Thoracic aorta (tissue), 2 donors: ENCODE data around the gene OLIG3. TPM values are rescaled to one million over a fixed set of nuclear protein-coding genes. Genes with fewer than 3 reads are reported as not detected.

ENCODE experiments used
- ATAC-seq: fragments of 150-250 bp; one replicate; pipeline ENCODE4 v1.8.0; 2017; ENCODE audit warnings: low read depth; ENCODE audit not compliant: insufficient number of reproducible peaks, low FRiP score
- DNase-seq: peaks from one replicate; pipeline ENCODE4 v3.0.0-alpha.2; 2020; ENCODE audit warnings: low spot score
- H3K27ac ChIP-seq, 2 donors: fragments of 200-600 bp; sonication (generic); 1 replicate in 1 of 2; 2 replicates in 1 of 2; pipeline ENCODE4 v1.5.1; 2016; ENCODE audit warnings: mild to moderate bottlenecking in 2 of 2, moderate library complexity in 2 of 2
- H3K27me3 ChIP-seq: fragments of 200-600 bp; sonication (generic); replicated peaks from 2 replicates; pipeline ENCODE4 v1.6.0; 2016; ENCODE audit warnings: mild to moderate bottlenecking; ENCODE audit not compliant: insufficient read depth
- H3K36me3 ChIP-seq: fragments of 200-600 bp; sonication (generic); one replicate; pipeline ENCODE4 v1.5.1; 2016
- H3K4me1 ChIP-seq, 2 donors: fragments of 200-600 bp; sonication (generic); 1 replicate in 1 of 2; 2 replicates in 1 of 2; pipeline versions ENCODE4 v1.5.1 to v1.6.0; 2016; ENCODE audit warnings: low read depth in 2 of 2, mild to moderate bottlenecking in 1 of 2; ENCODE audit not compliant: control insufficient read depth in 1 of 2
- H3K4me3 ChIP-seq: fragments of 200-600 bp; sonication (generic); 2 replicates; pipeline ENCODE4 v1.5.1; 2016; ENCODE audit warnings: mild to moderate bottlenecking
- H3K9me3 ChIP-seq: fragments of 200-600 bp; sonication (generic); 2 replicates; pipeline ENCODE4 v1.5.1; 2016
- total RNA-seq, 2 donors: library from RNA; depleted of rRNA; stranded (reverse); fragments of >200 nt; gene quantifications; one replicate each; pipeline versions ENCODE4 v1.1.0 to v1.2.3, GENCODE V29; 2016
- TF ChIP-seq, protein P1 (sequence below): fragments of 200-600 bp; sonication (generic); IDR thresholded peaks from one replicate; pipeline ENCODE4 v1.5.1; 2019; ENCODE audit warnings: antibody characterized with exemption

The OLIG3 gene
- total RNA-seq, 2 donors from 2014 or later, result not detected

- Histone ChIP-seq H3K27ac (no peak overlapping the region), H3K36me3 (no peaks in the 10 kb centered on the region), H3K4me3 (no peak overlapping the region), H3K27me3 (peaks cover 15% of the 10 kb centered on the region), H3K9me3 (no peaks in the 10 kb centered on the region), H3K4me1 (no peaks in the 10 kb centered on the region)
- ATAC-seq (no peak), DNase-seq (no peak)
- TF ChIP-seq, protein P1, sequence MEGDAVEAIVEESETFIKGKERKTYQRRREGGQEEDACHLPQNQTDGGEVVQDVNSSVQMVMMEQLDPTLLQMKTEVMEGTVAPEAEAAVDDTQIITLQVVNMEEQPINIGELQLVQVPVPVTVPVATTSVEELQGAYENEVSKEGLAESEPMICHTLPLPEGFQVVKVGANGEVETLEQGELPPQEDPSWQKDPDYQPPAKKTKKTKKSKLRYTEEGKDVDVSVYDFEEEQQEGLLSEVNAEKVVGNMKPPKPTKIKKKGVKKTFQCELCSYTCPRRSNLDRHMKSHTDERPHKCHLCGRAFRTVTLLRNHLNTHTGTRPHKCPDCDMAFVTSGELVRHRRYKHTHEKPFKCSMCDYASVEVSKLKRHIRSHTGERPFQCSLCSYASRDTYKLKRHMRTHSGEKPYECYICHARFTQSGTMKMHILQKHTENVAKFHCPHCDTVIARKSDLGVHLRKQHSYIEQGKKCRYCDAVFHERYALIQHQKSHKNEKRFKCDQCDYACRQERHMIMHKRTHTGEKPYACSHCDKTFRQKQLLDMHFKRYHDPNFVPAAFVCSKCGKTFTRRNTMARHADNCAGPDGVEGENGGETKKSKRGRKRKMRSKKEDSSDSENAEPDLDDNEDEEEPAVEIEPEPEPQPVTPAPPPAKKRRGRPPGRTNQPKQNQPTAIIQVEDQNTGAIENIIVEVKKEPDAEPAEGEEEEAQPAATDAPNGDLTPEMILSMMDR, result no peak
Measured at GRCh38 chr6:137519629-137520176, 25.5 kb upstream of the OLIG3 start.

GRCh38 chr6:137518386-137518983 is 24.3 kb upstream of the OLIG3 start:
- no peak for DNase-seq
- Histone ChIP-seq H3K9me3 (no peaks in the 10 kb centered on the region), H3K36me3 (no peaks in the 10 kb centered on the region), H3K27me3 (peaks cover 19% of the 10 kb centered on the region), H3K4me3 (no peak overlapping the region), H3K4me1 (no peaks in the 10 kb centered on the region), H3K27ac (no peak overlapping the region)
- peak; percentile 36 for ATAC-seq
- TF ChIP-seq, protein P1, result no peak

- Histone ChIP-seq H3K4me1 (no peaks in the 10 kb centered on the region), H3K36me3 (no peaks in the 10 kb centered on the region), H3K4me3 (no peak overlapping the region), H3K27ac (no peak overlapping the region), H3K9me3 (peaks cover 3% of the 10 kb centered on the region), H3K27me3 (peaks cover 19% of the 10 kb centered on the region)
- DNase-seq (no peak), ATAC-seq (no peak)
- TF ChIP-seq, protein P1, result no peak
Measured at GRCh38 chr6:137514418-137514817, 20.2 kb upstream of the OLIG3 start.

DNA sequence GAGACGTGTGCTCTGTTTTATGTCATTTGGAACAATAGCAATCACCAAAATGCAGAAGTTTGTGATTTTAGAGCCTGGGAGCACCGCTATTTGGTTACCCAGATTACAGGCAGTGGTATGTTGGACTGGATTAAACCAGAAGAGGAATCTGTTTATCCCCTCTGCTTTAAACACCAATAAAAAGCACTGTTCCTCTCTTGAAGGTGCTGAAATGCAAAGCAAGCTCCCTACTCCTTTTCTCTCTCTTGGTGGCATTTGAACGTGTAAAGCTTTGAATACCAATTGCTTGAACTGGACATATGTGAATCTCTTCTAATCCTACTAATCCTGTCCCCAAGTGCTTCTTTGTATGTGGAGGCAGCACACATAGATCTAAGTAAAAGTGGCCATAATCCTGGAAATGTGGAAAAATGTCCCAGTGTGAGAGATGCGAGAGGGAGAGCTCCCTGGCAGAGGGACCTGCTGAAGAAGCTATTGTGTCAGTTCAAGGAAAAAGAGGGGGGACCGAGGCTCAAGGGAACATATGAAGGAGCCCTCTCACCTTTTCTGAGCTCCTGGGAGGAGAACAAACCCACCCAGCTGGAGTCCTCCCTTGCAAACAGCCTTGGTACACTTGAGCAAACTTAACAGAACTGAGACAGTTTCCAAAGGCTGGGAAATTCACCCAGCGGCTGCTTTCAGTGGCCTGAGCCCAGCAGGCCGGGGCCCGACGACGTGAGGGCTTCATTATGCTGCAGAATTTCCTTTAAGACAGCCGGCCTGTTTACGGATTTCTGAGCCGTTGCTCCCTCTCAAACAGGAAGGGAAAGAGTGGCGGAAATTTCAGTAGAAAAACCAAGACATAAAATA is 18.8 kb upstream of the OLIG3 start:
- peaks cover 3% of the 10 kb centered on the region for H3K9me3 ChIP-seq
- no peak overlapping the region for H3K27ac ChIP-seq
- ATAC-seq, result no peak
- TF ChIP-seq, protein P1, result no peak
- peaks cover 19% of the 10 kb centered on the region for H3K27me3 ChIP-seq
- no peaks in the 10 kb centered on the region for H3K4me1 ChIP-seq
- H3K36me3 ChIP-seq, result no peaks in the 10 kb centered on the region
- DNase-seq, result no peak
- H3K4me3 ChIP-seq, result no peak overlapping the region

GRCh38 chr6:137510923-137511322 is 16.7 kb upstream of the OLIG3 start:
- no peak for ATAC-seq
- H3K27ac ChIP-seq, result no peak overlapping the region
- no peaks in the 10 kb centered on the region for H3K4me1 ChIP-seq
- H3K27me3 ChIP-seq, result peaks cover 15% of the 10 kb centered on the region
- peaks cover 3% of the 10 kb centered on the region for H3K9me3 ChIP-seq
- no peaks in the 10 kb centered on the region for H3K36me3 ChIP-seq
- no peak for DNase-seq
- H3K4me3 ChIP-seq, result no peak overlapping the region
- TF ChIP-seq, protein P1, result no peak
